ENCODE results near the gene HCFC1. TPM values are rescaled to one million over a fixed set of nuclear protein-coding genes. Genes with fewer than 3 reads are reported as not detected.

Gene HCFC1
- total and polyA plus RNA-seq, 9 of the 15 experiments (the other 6 are each of a cell fraction or from before 2014, with no cell fraction given): 2.8 to 133 (median 17.1) TPM

- TF ChIP-seq PHF8 (IDR thresholded peaks at IDR 0.05; ENCODE audit: borderline replicate concordance, low read length) (peak; percentile 54; the same call in 1 of the 2 replicates), RAD51 (IDR thresholded peaks at IDR 0.05; ENCODE audit: borderline replicate concordance, low read depth) (no peak), NFATC3 (IDR thresholded peaks at IDR 0.05) (no peak), SMC3 (conservative IDR thresholded peaks at IDR 0.05; ENCODE audit: insufficient read depth, low read depth, low read length) (0 out of 2 replicates have a peak, but pooled peaks have one; percentile 2), CTBP1 (IDR thresholded peaks at IDR 0.05; ENCODE audit: borderline replicate concordance) (peak; percentile 69; the same call in 1 of the 2 replicates), CGGBP1 (CRISPR knock-in tag; IDR thresholded peaks at IDR 0.05) (peak; percentile 57; the same call in 1 of the 2 replicates), CCNT2 (IDR thresholded peaks at IDR 0.05; ENCODE audit: borderline replicate concordance, extremely low read depth, insufficient read length, low read depth, low read length) (peak; percentile 82), MTF1 (CRISPR knock-in tag; IDR thresholded peaks at IDR 0.05; ENCODE audit: borderline replicate concordance) (no peak), CREM (IDR thresholded peaks at IDR 0.05; ENCODE audit: low read depth) (peak; percentile 80), PHTF2 (CRISPR knock-in tag; IDR thresholded peaks at IDR 0.05) (no peak), GATAD2B (IDR thresholded peaks at IDR 0.05; ENCODE audit: borderline replicate concordance) (peak; percentile 20; the same call in 1 of the 2 replicates), SIN3B (IDR thresholded peaks at IDR 0.05; ENCODE audit: low read depth) (0 out of 2 replicates have a peak, but pooled peaks have one; percentile 13), ZNF174 (CRISPR knock-in tag; IDR thresholded peaks at IDR 0.05) (no peak), MLX (CRISPR knock-in tag; conservative IDR thresholded peaks at IDR 0.05) (no peak)
- TF ChIP-seq, protein P1, sequence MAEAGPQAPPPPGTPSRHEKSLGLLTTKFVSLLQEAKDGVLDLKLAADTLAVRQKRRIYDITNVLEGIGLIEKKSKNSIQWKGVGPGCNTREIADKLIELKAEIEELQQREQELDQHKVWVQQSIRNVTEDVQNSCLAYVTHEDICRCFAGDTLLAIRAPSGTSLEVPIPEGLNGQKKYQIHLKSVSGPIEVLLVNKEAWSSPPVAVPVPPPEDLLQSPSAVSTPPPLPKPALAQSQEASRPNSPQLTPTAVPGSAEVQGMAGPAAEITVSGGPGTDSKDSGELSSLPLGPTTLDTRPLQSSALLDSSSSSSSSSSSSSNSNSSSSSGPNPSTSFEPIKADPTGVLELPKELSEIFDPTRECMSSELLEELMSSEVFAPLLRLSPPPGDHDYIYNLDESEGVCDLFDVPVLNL (CRISPR knock-in tag; IDR thresholded peaks at IDR 0.05; ENCODE audit: low read depth): 0 out of 2 replicates have a peak, but pooled peaks have one; percentile 40
- TF ChIP-seq, protein P2, sequence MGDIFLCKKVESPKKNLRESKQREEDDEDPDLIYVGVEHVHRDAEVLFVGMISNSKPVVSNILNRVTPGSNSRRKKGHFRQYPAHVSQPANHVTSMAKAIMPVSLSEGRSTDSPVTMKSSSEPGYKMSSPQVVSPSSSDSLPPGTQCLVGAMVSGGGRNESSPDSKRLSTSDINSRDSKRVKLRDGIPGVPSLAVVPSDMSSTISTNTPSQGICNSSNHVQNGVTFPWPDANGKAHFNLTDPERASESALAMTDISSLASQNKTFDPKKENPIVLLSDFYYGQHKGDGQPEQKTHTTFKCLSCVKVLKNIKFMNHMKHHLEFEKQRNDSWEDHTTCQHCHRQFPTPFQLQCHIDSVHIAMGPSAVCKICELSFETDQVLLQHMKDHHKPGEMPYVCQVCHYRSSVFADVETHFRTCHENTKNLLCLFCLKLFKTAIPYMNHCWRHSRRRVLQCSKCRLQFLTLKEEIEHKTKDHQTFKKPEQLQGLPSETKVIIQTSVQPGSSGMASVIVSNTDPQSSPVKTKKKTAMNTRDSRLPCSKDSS (IDR thresholded peaks at IDR 0.05; ENCODE audit: low read depth, partially characterized antibody): no peak
- TF ChIP-seq, protein P3, sequence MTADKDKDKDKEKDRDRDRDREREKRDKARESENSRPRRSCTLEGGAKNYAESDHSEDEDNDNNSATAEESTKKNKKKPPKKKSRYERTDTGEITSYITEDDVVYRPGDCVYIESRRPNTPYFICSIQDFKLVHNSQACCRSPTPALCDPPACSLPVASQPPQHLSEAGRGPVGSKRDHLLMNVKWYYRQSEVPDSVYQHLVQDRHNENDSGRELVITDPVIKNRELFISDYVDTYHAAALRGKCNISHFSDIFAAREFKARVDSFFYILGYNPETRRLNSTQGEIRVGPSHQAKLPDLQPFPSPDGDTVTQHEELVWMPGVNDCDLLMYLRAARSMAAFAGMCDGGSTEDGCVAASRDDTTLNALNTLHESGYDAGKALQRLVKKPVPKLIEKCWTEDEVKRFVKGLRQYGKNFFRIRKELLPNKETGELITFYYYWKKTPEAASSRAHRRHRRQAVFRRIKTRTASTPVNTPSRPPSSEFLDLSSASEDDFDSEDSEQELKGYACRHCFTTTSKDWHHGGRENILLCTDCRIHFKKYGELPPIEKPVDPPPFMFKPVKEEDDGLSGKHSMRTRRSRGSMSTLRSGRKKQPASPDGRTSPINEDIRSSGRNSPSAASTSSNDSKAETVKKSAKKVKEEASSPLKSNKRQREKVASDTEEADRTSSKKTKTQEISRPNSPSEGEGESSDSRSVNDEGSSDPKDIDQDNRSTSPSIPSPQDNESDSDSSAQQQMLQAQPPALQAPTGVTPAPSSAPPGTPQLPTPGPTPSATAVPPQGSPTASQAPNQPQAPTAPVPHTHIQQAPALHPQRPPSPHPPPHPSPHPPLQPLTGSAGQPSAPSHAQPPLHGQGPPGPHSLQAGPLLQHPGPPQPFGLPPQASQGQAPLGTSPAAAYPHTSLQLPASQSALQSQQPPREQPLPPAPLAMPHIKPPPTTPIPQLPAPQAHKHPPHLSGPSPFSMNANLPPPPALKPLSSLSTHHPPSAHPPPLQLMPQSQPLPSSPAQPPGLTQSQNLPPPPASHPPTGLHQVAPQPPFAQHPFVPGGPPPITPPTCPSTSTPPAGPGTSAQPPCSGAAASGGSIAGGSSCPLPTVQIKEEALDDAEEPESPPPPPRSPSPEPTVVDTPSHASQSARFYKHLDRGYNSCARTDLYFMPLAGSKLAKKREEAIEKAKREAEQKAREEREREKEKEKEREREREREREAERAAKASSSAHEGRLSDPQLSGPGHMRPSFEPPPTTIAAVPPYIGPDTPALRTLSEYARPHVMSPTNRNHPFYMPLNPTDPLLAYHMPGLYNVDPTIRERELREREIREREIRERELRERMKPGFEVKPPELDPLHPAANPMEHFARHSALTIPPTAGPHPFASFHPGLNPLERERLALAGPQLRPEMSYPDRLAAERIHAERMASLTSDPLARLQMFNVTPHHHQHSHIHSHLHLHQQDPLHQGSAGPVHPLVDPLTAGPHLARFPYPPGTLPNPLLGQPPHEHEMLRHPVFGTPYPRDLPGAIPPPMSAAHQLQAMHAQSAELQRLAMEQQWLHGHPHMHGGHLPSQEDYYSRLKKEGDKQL (CRISPR knock-in tag; IDR thresholded peaks at IDR 0.05; ENCODE audit: borderline replicate concordance): no peak
These were observed 929 bp upstream of the HCFC1 start, which contains the start of gene TMEM187 (continued) for GRCh38 chrX:153972368-153973126.
